HG02571 (cell line): ENCODE measurements around the gene EPHA2.
"Not testable (repeated sequence)": the region's sequence is repeated elsewhere in the genome, so short reads cannot be mapped to it uniquely, and the experiment has no call there.

Experiments used
- ATAC-seq: cut with Tn5 transposase; IDR thresholded peaks from one replicate; pipeline ENCODE4 v1.9.1; 2021; ENCODE audit warnings: mild to moderate bottlenecking, moderate library complexity; ENCODE audit not compliant: unreplicated experiment

Gene EPHA2

DNA sequence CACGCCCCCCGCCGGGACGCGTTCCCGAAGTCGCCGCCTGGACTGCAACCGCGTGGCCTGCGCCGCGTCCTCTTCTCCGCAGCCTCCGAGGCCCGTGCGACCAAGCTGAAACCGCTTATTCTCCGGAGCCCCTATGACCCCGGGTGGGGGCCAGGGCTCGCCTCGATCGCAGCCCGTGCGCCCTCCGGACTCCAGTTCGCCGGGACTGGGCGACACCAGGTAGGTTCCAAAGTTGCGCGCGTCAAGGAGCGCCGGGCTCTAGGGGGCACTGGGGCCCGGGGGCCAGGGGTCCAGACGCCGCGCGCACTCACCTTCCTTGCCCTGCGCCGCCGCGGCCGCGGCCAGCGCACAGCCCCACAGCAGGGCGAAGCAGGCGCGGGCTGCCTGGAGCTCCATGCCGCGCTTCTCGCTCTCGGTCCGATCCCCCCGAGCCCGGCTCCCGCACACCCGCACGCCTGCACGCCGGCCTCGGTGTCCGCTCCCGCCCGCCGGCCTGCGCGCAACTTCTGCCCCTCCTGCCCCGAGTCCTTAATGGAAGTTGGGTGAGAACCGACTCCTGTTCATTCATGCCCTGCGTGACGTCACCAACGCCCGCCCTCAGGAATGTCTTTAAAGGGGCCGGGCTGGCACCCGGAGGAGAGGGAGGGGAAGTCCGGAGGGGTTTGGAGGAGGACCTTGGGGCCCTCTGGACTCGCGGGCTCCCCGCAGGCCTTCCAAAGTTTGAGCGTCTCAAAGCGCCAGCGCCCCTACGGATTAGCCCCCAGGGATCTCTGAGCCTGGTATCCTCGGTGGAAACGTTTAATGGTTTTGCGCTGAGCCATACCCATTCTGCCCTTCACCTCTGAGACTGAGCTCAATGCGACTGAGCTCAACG lies at the start of gene EPHA2:
Gene EPHA2 (minus strand): TSS at position 533 of the 874 bp plus-strand sequence. CDS start 137 bp downstream, at position 396.
- ATAC-seq = no peak

DNA sequence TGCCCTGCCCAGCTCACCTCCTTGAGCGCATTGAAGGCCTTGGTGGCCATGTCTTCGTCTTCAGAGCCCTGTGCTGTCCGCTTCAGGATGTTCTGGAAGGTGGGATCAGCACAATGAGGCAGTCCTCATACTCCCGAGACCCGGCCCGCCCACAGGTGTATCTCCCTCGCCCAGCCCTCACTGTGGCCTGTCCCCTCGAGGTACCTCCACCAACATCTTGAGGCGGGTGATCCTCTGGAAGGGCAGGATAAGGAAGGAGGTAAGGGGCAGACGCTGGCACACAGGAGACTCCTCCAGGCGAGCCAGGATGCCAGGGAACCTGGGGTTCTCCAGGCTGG lies 49.4 kb upstream of the EPHA2 start:
- ATAC-seq = no peak

DNA sequence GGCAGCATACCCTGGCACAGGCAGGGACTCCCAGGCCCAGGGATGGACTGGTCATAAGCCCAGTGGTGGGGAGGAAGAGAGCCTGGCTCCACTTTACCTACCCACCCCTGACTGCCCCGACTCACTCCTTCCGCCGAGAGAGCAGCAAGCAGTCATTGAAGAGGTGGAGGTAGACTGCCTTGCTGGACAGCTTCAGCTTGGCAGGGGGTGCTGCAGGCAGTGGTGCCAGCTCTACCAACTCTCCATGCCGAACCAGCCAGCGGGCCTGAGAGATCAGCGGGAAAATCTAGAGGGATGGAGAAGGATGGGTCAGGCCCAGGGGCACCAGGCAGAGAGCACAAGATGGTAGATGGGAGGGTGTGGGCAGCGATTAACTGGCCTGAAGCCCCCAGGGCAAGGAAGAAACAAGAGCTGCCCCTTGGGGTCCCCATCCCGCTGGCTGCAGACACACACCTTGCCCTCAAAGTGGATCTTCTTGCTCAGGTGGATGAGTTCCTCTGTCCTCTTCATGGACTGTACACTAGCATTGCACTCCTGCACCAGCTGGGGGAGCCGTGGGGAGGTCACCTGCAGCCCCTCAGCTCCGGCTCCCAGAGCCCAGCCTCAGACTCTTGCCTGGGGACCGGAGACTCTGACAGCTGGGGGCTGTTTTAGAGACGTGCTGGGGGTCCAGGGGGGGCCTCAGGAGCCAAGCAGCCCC lies 48.9 kb upstream of the EPHA2 start:
- no peak for ATAC-seq

GRCh38 chr1:16204216-16204615 lies 48.3 kb upstream of the EPHA2 start:
- ATAC-seq = no peak

DNA sequence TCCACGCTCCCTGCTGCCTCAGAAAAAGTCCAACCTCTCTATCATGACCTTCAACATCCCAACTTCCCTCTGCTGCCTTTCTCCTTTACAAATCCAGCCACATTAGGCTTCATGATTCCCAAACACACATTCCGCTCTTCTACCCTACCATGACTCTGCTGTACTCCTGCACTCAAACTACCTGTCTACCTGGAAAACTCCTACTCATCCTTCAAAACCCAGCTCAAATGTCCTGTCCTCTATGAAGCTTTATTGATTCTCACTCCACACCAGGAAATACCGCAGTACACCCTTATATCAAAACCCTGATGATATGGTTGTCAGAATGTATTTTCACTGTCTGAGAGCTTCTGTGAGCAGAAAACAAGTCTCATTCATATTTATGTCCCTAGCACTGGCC lies 47.7 kb upstream of the EPHA2 start:
- no peak for ATAC-seq

- ATAC-seq = no peak
Measured at GRCh38 chr1:16202281-16203210, 46.7 kb upstream of the EPHA2 start.

DNA sequence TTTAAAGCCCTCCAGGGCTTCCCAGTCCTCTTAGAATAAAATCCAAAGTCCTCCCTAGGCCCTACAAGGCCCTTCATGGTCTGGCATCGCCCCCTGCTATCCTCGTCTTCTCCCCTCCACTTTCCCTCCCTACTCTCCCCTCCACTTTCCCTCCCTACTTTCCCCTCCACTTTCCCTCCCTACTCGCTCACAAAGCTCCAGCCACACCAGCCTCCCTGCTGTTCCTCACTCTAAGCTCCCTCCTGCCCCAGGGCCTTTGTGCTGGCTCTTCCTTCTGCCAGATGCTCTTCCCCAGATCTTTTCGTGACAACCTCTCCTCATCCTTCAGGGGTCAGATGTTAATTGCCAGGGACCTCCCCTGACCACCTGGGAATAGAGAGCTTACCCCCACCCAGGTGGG lies 43.8 kb upstream of the EPHA2 start:
- no peak for ATAC-seq

DNA sequence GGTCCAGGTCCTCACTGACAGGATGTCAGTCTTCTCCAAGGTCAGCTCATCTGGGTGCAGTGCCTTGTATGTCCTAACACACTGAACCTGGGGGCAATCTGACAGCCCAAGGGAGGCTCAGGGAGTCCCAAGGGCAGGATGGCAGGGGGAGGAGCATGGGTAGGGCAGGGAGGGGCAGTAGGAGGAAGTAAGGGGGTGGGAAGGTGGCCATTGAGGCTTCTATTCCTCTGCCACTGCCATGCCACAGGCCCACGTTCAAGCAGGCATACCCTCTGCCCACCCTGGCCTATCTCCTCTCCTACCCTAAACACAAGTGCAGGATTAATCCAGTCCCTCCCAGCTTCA lies 43.3 kb upstream of the EPHA2 start:
- ATAC-seq = no peak

DNA sequence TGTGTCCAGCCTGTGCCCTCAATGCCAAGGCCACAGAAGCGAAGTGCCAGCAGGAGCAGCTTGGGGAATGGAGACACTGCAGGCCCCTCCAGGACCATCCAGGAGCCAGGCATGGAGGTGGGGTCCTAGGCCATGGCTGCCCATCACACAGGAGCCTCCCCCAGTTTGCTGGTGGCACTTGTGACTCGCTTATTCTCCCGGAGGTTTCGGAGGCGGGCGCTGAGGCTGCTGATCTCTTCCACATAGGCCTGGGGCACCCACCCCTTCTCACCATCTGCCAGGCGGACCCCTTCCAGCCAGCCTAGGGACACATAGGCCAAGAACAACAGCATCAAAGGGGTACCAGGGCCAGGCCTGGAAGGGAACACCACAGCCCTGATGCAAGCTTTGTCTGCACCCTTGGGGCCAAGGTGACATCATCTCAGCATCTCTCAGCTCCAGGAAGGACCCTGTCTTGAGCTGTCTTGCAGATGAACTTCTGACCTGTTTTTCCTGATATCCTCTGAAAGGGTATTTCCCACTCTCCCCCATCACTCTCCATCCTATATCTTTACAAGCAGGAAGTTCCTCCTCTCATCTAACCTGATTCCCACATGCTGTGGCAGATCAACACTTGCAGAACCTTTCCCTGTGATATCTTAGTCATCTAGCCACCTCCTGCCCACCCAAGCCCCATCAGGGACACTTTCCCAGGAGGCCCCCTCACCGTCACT lies 42.7 kb upstream of the EPHA2 start:
- ATAC-seq = no peak

GRCh38 chr1:16196874-16197273 lies 41.0 kb upstream of the EPHA2 start:
- ATAC-seq = no peak

DNA sequence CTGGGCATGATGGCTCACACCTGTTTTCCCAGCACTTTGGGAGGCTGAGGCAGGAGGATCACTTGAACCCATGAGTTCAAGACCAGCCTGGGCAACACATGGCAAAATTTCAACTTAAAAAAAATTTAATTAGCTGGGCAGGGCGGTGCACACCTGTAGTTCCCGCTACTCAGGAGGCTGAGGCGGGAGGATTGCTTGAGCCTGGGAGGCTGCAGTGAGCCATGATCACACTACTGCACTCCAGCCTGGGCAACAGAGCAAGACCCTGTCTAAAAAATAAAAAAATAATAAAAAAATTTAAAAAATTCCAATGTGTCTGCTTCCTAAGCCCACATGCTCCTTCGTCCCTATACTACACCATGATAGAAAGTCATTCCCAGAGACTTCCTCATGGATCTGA lies 40.3 kb upstream of the EPHA2 start:
- ATAC-seq = not testable (repeated sequence)

DNA sequence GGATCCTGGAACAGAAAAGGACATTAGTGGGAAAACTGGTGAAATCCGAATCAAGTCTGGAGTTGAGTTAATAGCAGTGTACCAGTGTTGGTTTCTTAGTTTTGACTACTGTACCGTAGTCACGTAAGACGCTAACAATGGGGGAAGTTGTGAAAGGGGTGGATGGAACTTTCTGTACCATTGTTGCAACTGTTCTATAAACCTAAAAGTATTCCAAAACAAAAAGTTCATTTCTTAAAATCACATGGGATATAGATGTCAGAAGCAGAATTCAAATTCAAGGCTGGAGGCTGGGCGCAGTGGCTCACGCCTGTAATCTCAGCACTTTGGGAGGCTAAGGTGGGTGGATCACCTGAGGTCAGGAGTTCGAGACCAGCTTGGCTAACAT lies 39.6 kb upstream of the EPHA2 start:
- ATAC-seq = no peak

GRCh38 chr1:16191916-16192546 lies 36.2 kb upstream of the EPHA2 start:
- no peak for ATAC-seq

DNA sequence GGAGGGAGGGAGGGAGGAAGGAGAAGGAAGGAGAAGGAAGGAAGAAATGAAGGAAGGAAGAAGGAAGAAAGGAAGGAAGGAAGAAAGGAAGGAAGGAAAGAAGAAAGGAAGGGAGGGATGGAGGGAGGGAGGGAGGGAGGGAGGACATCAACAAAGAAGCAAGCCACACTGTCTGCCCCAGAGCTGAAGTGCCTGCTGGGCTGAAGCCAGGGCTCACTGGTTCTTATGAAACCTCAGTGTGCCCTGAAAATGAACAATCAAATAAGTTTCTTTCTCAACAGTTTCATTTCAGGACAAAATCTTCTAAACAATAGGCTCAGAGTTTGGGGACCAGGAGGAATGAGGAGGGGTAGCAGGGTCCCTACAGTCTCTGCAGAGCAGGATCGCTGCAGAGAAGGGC lies 35.4 kb upstream of the EPHA2 start:
- no peak for ATAC-seq

DNA sequence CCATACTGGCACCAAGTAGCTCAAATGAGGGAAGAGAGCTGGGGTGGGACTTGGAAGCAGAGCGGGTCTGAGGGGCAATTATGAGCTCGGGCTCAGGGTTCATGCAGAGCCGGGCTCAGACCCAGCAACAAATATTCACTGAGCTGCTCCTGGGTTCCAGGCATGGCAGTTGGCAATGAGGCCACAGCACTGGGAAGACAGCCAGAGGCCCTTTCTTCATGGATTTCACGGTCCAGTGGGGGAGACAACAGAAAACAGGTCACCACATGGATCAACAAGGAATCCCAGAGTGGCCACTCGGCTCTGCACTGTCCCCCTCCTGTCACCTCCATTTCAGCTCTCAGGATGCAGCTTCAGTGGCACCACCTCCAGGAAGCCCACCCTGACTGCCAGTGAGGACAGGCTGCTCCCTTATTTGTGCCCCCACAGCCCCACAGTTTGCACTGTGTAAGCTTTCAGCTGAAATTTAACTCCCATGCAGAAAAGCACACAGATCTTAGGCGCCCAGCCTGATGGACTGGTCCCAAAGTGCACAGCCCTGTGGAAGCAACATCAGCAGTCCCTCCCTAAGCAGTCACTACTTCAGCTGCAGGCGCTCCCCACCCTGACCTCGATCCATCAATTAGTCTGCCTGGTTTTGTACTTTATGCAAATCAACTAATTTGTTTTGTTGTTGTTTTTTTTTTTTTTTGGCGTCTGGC lies 34.2 kb upstream of the EPHA2 start:
- no peak for ATAC-seq

DNA sequence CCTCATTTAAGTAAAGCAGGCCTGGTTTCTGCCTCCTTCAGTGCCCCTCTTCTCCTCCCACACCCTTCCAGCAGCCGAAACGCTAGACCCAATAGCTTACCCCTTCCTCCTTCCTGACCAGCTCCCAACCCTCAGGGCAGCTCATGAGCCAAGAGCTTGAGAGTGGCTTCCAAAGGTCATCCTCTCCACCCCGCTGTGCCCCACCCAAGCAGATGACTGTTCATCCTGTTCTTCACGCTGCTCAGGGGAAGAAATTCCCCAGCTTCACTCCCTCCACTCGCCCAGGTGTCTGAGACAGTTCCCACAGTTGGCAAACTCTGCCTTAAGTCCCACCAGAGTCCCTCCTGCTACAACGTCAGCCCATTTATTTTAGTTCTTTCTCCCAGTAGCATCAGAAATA lies 33.1 kb upstream of the EPHA2 start:
- no peak for ATAC-seq

DNA sequence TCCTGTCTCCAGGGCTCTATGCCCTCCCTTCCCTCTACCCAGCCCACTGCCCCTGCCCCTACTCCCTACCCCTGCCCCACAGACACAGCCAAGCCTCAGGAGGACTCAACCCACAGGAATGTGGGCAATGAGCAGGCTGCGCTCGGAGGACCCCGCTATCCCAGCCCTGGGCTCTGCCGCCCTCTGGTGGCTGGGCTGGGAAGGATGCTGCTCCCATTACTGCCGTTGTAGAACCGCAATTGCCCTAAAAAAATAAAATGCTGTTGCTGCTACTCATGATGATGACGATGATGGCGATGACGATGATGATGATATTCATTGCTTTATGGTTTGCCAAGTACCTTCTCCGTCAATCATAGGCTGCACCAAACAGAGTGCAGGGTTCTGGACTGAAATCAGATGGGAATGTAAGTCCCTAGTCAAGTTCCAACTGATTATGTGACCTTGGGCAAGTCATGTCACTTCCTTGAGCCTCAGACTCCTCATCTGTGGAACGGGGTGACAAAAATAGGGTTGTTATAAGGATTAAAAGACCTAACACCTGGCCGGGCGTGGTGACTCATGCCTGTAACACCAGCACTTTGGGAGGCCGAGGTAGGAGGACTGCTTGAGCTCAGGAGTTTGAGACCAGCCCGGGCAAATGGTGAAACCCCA lies 32.0 kb upstream of the EPHA2 start:
- ATAC-seq = no peak

- no peak for ATAC-seq
Measured at GRCh38 chr1:16186655-16187235, 30.9 kb upstream of the EPHA2 start.
